Mesodermal cell (in vitro differentiated cells): Measurements from ENCODE around the gene MSRB3.

Experiments used
- H3K27ac ChIP-seq: 2 replicates; pipeline ENCODE4 v1.7.0; 2013; ENCODE audit warnings: mild to moderate bottlenecking, low read depth, low read length, moderate library complexity; ENCODE audit not compliant: severe bottlenecking
- H3K36me3 ChIP-seq: 2 replicates; pipeline ENCODE4 v1.7.1; 2013; ENCODE audit warnings: mild to moderate bottlenecking, low read length, moderate library complexity; ENCODE audit not compliant: control insufficient read depth, insufficient read depth
- H3K4me1 ChIP-seq: one replicate; pipeline ENCODE4 v1.7.1; 2013; ENCODE audit warnings: mild to moderate bottlenecking, low read length; ENCODE audit not compliant: insufficient read depth, control insufficient read depth, poor library complexity, severe bottlenecking
- H3K4me3 ChIP-seq: 2 replicates; pipeline ENCODE4 v1.7.0; 2013; ENCODE audit warnings: low read length, control low read depth, mild to moderate bottlenecking; ENCODE audit not compliant: insufficient read depth, poor library complexity, severe bottlenecking; ENCODE audit errors: extremely low read depth
- H3K9me3 ChIP-seq: 2 replicates; pipeline ENCODE4 v1.7.1; 2013; ENCODE audit warnings: mild to moderate bottlenecking, low read length, moderate library complexity; ENCODE audit not compliant: control insufficient read depth
- WGBS, 2 experiments: methylation state at CpG; one replicate each; pipeline ENCODE4 v1.1.5; 2013; ENCODE audit warnings: missing lambda C conversion rate in 2 of 2; ENCODE audit not compliant: insufficient coverage in 2 of 2; 5-methylcytosine and 5-hydroxymethylcytosine counted together

The MSRB3 gene

DNA sequence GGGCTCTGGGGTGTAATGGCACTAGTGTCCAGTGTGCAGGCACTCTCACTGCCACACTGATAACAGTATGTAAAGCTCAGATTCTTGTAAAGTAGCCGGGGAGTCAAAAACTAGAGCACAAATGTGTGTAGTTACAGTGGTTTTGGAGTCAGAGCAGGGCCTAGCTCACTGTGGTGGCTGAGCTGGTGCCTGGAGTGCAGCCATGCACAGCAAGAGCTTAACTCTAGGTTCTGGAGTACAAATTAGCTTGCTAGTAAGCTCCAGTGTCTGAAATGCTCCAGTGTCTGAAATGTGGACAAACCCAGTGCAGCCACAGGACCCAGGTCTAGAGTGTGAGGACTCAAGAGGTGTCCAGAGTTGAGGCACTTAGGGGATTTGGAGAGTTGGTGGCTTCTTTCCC is 149.2 kb downstream of the MSRB3 start:
- Histone ChIP-seq H3K4me1 (peaks cover 40% of the 10 kb centered on the region), H3K36me3 (no peaks in the 10 kb centered on the region), H3K9me3 (no peaks in the 10 kb centered on the region), H3K4me3 (no peak overlapping the region), H3K27ac (no peak overlapping the region)
- 90 to 100% methylated on average over 1 of the region's 1 CpG for WGBS, 2 experiments

DNA sequence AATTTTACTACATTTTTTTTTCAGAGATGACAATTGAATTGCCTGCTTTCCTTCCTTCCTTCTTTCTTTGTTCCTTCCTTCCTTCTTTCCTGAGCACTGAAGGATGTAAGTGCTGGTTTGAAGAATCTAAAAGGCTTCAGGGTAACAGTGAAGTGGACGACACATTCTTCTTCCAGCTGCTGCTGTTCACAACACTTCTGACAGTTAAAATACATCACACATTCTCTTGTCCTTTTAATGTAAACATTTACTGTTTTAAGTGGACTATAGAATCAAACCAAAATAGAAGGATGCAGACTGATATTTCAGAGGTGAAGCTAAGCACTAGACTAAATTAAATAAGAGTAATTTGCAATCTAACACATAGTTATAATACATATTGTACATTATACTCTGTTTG is 151.5 kb downstream of the MSRB3 start:
- Histone ChIP-seq H3K9me3 (no peaks in the 10 kb centered on the region), H3K36me3 (no peaks in the 10 kb centered on the region), H3K4me3 (no peak overlapping the region), H3K4me1 (peaks cover 41% of the 10 kb centered on the region), H3K27ac (peak overlapping the region; percentile 80)
- WGBS, 2 experiments, result no CpG with 5 or more reads among the region's 1 CpG

DNA sequence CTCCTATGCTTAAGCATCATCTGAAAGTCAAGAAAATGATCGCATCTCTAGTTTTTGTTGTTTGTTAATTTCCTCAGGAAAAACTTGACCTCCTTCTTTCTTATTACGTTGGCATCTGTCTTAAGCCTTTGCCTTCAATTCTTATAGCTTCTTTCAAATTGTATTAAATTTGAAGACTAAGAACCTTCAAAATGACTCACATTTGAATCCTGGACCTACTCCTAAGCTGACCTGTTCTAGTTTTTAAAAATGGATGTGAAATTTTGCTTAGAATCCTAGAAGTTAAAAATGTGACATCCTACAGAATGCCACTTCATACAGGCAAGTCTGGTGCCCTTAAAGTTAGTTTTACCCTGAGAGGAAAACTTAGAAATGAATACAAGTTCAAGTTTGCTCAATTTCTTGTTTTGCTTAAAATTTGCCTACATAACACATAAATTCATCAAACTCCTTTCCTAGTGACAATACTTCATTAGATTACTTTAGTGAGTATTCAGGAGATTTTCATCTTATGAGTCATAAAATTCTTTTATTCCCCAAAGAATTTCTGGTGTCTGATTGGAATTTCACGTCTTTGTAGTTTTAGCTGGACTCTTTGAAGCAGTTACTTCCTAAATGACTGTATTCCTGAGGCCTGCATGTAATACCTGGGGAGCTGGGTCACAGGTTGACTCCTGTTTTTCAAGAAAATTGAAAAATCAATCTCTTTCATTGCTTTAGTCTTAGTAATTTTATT is 152.3 kb downstream of the MSRB3 start:
- Histone ChIP-seq H3K27ac (peak overlapping the region; percentile 80), H3K9me3 (no peaks in the 10 kb centered on the region), H3K4me1 (peaks cover 41% of the 10 kb centered on the region), H3K36me3 (no peaks in the 10 kb centered on the region), H3K4me3 (no peak overlapping the region)
- WGBS, 2 experiments, result 71 to 86% methylated on average over 1 of the region's 3 CpGs

DNA sequence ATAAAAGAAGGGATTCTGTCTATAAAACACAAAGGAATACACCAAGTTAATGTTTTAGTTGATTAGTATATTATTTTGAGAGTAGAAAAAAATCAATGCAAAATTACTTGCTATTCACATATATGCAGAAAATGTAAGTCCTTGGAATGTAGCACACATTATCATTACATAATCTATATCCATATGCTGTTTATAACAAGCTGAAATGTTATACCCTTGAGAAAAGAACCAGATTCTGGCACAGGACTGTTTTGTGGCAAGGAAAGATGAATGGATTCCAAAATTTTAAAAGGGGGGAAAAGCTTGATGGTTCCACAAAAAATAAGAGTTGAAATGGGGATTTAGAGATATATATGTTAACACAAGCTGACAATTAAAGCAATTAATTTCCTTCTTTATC is 153.6 kb downstream of the MSRB3 start:
- no peak overlapping the region for H3K4me3 ChIP-seq
- H3K9me3 ChIP-seq, result no peaks in the 10 kb centered on the region
- H3K4me1 ChIP-seq, result peaks cover 36% of the 10 kb centered on the region
- H3K27ac ChIP-seq, result no peak overlapping the region
- no peaks in the 10 kb centered on the region for H3K36me3 ChIP-seq

DNA sequence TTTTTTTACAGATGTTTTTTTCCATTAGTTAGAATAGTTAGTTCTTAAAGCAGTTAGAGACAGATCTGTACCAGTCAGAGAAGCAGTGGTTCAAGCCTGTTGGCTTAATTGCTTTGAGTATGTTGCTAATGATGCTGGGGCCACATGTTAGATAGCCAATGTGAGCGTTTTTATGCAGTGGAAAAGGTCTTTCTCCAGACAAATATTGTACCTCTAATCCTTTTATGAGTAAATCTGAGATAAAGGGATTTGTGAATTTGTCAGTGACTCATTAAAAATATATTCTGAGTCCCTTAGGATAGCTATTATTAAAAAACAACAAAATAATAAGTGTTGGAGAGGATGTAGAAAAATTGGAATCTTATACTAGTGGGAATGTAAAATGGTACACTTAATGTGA is 154.2 kb downstream of the MSRB3 start:
- Histone ChIP-seq H3K36me3 (no peaks in the 10 kb centered on the region), H3K4me3 (no peak overlapping the region), H3K4me1 (peaks cover 36% of the 10 kb centered on the region), H3K27ac (no peak overlapping the region), H3K9me3 (no peaks in the 10 kb centered on the region)
- no CpG with 5 or more reads among the region's 1 CpG for WGBS, 2 experiments

DNA sequence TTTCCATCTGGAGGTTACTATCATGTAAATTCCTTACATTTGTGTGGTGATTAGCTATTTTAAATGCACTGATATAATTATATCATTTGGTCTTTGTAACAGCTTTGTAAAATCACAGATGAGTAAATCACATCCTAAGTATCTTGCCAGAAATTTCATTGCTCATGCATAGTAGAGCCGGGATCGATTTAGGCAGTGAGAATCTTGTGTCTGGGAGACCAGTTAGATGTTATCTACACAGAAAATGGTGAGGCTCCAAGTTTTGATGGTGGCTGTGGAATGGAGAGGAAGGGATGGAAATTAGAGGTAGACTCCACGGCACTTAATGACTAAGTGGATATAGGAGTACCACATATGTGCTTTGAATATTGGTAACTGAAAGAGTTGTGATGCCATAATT is 156.3 kb downstream of the MSRB3 start:
- Histone ChIP-seq H3K4me1 (peaks cover 29% of the 10 kb centered on the region), H3K27ac (no peak overlapping the region)
- 100% methylated on average over 1 to 3 of the region's 3 CpGs for WGBS, 2 experiments

DNA sequence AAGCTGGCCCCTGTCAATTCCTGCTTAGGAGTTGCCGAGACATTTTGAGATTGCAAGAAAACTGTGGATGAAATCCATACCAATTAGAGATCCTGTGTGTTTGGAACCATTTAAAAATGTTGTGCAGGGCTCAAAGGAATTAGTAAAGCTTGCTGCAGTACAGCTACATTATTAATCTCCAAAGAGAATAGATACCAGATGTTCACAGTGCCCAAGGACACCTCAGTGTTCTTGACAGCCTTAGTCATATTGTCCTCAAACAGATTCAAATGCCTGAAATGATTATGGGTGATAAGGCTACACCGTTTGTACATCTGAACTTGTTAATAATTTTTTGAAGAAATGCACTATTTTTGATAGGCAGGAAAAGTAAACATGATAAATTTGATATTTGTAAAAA is 164.6 kb downstream of the MSRB3 start:
- H3K36me3 ChIP-seq, result no peaks in the 10 kb centered on the region
- no peak overlapping the region for H3K4me3 ChIP-seq
- WGBS, 2 experiments, result 80 to 100% methylated on average over 1 of the region's 2 CpGs
- no peaks in the 10 kb centered on the region for H3K4me1 ChIP-seq
- H3K27ac ChIP-seq, result no peak overlapping the region
- H3K9me3 ChIP-seq, result peaks cover 3% of the 10 kb centered on the region

More for the DNA sequence above, 156.3 kb downstream of the MSRB3 start:
- H3K9me3 ChIP-seq, result peaks cover 4% of the 10 kb centered on the region
- H3K4me3 ChIP-seq, result no peak overlapping the region
- H3K36me3 ChIP-seq, result no peaks in the 10 kb centered on the region

DNA sequence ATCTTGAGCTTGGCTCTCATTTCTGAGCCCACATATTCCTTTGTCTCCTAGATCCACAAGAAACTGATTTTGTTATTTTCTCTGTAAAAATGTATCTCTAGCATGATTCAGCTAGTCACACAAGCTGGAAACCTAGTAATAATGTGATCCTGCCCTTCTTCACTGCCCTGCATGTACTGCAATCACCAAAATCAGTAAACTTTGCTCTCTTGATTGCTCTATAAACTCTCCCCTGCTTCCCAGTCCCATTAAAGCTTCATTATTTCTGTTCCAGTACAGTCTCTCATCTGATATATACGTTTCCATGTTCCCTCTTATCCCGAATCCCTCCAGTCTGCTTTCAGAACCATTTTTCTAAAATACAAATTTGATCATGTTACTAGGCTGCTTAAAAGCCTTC is 166.5 kb downstream of the MSRB3 start:
- Histone ChIP-seq H3K36me3 (no peaks in the 10 kb centered on the region), H3K4me1 (peaks cover 7% of the 10 kb centered on the region), H3K27ac (no peak overlapping the region), H3K9me3 (no peaks in the 10 kb centered on the region), H3K4me3 (no peak overlapping the region)
- 96 to 100% methylated on average over 1 to 2 of the region's 2 CpGs for WGBS, 2 experiments

DNA sequence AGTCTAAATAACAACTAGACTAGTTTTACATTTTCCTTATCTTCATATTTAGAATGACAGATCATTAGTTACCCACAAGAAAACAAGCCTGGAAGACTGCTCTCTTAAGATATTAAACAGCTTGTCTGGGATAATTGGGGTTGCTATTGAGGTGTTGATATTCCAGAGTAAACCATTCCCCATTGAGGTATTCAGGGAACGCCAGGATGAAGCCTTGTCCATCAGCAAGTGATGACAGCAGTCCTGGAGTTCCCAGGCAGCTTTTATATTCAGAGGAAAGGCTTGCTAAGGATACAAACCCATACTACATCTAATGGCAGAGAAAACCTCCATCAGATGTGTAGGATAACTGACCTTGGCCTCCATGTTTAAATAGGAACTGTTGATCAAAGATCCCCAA is 168.4 kb downstream of the MSRB3 start:
- Histone ChIP-seq H3K36me3 (no peaks in the 10 kb centered on the region), H3K4me3 (no peak overlapping the region), H3K9me3 (no peaks in the 10 kb centered on the region), H3K4me1 (peaks cover 14% of the 10 kb centered on the region), H3K27ac (no peak overlapping the region)
- WGBS, 2 experiments, result no CpG with 5 or more reads among the region's 1 CpG

DNA sequence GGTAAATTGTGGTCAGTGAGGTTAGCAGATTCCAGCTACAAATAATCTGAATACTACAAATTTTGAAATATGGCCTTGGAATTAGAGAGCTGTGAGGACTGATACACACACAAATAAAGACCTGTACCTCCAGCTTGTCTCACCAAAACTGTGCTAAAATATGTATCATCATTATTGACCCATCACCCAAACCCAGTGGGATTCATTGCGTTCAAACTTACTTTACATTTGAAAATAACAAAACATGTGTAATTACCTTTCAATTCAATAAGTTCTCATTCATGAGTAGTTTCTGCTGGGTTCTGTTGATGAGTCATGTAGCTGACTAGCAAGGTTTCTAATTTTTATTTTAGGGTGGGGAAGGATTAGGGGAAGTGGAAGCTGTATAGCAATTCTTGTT is 170.9 kb downstream of the MSRB3 start:
- peaks cover 4% of the 10 kb centered on the region for H3K36me3 ChIP-seq
- no peaks in the 10 kb centered on the region for H3K9me3 ChIP-seq
- peaks cover 14% of the 10 kb centered on the region for H3K4me1 ChIP-seq
- H3K27ac ChIP-seq, result no peak overlapping the region
- WGBS, 2 experiments, result no CpG with 5 or more reads among the region's 1 CpG
- no peak overlapping the region for H3K4me3 ChIP-seq

DNA sequence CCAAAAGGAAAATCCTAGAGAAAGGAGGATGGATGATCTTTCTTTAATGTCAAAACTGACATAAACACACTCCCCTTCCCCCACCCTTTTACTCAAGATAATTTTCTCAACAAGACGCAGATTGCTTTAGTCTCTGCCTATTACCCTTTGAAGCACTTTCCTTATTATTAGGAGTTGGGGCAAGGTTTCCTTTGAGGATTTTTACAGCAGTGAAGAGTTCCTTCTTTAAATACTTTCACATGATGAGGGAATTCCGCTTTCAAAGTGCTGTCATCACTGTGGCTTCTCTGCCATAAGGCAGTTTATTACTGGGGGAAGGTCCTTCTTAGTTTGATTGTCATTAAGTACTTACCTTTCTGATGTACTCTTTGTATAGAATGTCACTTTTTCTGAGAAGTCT is 172.1 kb downstream of the MSRB3 start:
- no peaks in the 10 kb centered on the region for H3K9me3 ChIP-seq
- no peak overlapping the region for H3K27ac ChIP-seq
- no CpG with 5 or more reads among the region's 2 CpGs for WGBS, 2 experiments
- peaks cover 11% of the 10 kb centered on the region for H3K36me3 ChIP-seq
- H3K4me1 ChIP-seq, result peaks cover 14% of the 10 kb centered on the region
- no peak overlapping the region for H3K4me3 ChIP-seq
